ENCODE measurements around the gene QPRT. TPM values are rescaled to one million over a fixed set of nuclear protein-coding genes. Genes with fewer than 3 reads are reported as not detected.

Gene QPRT
- total RNA-seq, 1 donor from 2014 or later: 85.9 TPM

GRCh38 chr16:29656688-29657523 lies 22.1 kb upstream of the QPRT start:
- H2AFZ ChIP-seq (ENCODE audit: low read depth, low read length): no peak overlapping the region
- H3K4me1 ChIP-seq (ENCODE audit: insufficient read depth, low read length): no peaks in the 10 kb centered on the region
- no peak overlapping the region for H3K27ac ChIP-seq (ENCODE audit: low read depth, low read length)
- no peaks in the 10 kb centered on the region for H4K20me1 ChIP-seq (ENCODE audit: insufficient read depth, low read length)
- H3K79me2 ChIP-seq (ENCODE audit: insufficient read depth, low read length): no peaks in the 10 kb centered on the region
- no peaks in the 10 kb centered on the region for H3K9me3 ChIP-seq (ENCODE audit: insufficient read depth, low read depth, low read length)
- Mint-ChIP-seq H3K4me1 (ENCODE audit: low read depth, unreplicated experiment) (peaks cover 2% of the 10 kb centered on the region), H3K36me3 (ENCODE audit: low read depth, unreplicated experiment) (no peaks in the 10 kb centered on the region), H3K27ac (ENCODE audit: unreplicated experiment) (no peak overlapping the region), H3K9me3 (ENCODE audit: unreplicated experiment) (no peaks in the 10 kb centered on the region), H3K27me3 (ENCODE audit: low read depth, unreplicated experiment) (peaks cover 6% of the 10 kb centered on the region), H3K4me3 (ENCODE audit: unreplicated experiment) (no peak overlapping the region)
- FAIRE-seq: no peak
- TF ChIP-seq CTCF (IDR thresholded peaks at IDR 0.05; ENCODE audit: insufficient read depth, low read depth, low read length): no peak
- TF ChIP-seq EZH2 (IDR thresholded peaks at IDR 0.05; ENCODE audit: insufficient read depth, low read length): no peak
- no peak overlapping the region for H3K4me3 ChIP-seq (ENCODE audit: insufficient read depth, low read depth, low read length)
- no peak overlapping the region for H3K9ac ChIP-seq (ENCODE audit: low read length)
- no peak for DNase-seq (ENCODE audit: low read depth)
- H3K36me3 ChIP-seq (ENCODE audit: insufficient read depth, low read length): no peaks in the 10 kb centered on the region
- H3K4me2 ChIP-seq (ENCODE audit: low read length): no peak overlapping the region
- no peaks in the 10 kb centered on the region for H3K27me3 ChIP-seq (ENCODE audit: insufficient read depth, low read length)

- no peaks in the 10 kb centered on the region for H3K9me3 Mint-ChIP-seq (ENCODE audit: unreplicated experiment)
- no peak for FAIRE-seq
- no peak for DNase-seq (ENCODE audit: low read depth)
- H3K27me3 Mint-ChIP-seq (ENCODE audit: low read depth, unreplicated experiment): peaks cover 8% of the 10 kb centered on the region
- Histone ChIP-seq H3K4me2 (ENCODE audit: low read length) (no peak overlapping the region), H3K27me3 (ENCODE audit: insufficient read depth, low read length) (no peaks in the 10 kb centered on the region), H4K20me1 (ENCODE audit: insufficient read depth, low read length) (no peaks in the 10 kb centered on the region), H3K79me2 (ENCODE audit: insufficient read depth, low read length) (no peaks in the 10 kb centered on the region), H3K4me3 (ENCODE audit: insufficient read depth, low read depth, low read length) (no peak overlapping the region), H3K36me3 (ENCODE audit: insufficient read depth, low read length) (no peaks in the 10 kb centered on the region), H3K9ac (ENCODE audit: low read length) (no peak overlapping the region), H3K4me1 (ENCODE audit: insufficient read depth, low read length) (no peaks in the 10 kb centered on the region), H3K9me3 (ENCODE audit: insufficient read depth, low read depth, low read length) (no peaks in the 10 kb centered on the region), H3K27ac (ENCODE audit: low read depth, low read length) (no peak overlapping the region), H2AFZ (ENCODE audit: low read depth, low read length) (no peak overlapping the region)
- H3K27ac Mint-ChIP-seq (ENCODE audit: unreplicated experiment): no peak overlapping the region
- H3K36me3 Mint-ChIP-seq (ENCODE audit: low read depth, unreplicated experiment): no peaks in the 10 kb centered on the region
- H3K4me1 Mint-ChIP-seq (ENCODE audit: low read depth, unreplicated experiment): peaks cover 2% of the 10 kb centered on the region
- TF ChIP-seq EZH2 (IDR thresholded peaks at IDR 0.05; ENCODE audit: insufficient read depth, low read length): no peak
- TF ChIP-seq CTCF (IDR thresholded peaks at IDR 0.05; ENCODE audit: insufficient read depth, low read depth, low read length): no peak
- H3K4me3 Mint-ChIP-seq (ENCODE audit: unreplicated experiment): no peak overlapping the region
Measured at GRCh38 chr16:29658705-29659104, 20.3 kb upstream of the QPRT start.
